ENCODE results near the gene PRPSAP1.

Gene PRPSAP1

DNA sequence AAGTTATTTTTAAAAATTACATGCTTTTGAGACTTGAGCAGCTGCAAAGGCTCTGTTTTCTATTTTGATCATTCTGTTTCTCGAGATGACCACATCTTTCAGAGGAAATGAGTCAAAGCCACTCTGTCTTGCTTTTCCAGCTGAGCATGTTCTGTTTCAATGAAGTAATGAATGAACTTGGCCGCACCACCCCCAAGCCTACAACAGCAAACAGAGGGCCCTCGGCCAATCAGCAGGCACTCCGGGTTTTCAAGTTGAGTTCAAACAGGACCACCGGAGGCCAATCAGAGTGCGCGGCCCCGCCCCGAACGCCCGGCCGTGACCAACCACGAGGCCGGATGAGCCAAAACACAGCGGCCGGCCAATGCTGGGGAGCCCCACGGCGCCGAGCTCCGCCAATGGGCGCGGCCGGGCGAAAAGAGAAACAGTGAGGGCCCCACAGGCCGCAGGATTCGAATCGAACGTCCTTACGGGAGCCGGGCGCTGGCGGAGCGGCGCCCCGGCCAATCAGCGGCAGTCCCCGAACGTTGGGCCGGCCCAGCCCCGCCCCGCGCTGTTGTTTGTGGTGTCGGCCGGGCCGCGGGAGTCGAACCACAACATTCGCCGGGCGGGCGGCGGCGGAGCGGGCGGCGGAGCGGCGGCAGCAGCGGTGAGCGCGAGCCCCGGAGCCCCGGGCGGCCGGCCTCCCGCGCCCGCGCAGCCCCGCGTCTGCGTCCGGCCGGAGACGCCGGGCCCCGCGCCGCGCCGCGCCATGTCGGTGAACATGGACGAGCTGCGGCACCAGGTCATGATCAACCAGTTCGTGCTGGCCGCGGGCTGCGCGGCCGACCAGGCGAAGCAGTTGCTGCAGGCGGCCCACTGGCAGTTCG is 88.7 kb downstream of the PRPSAP1 start, which contains the start of gene UBALD2:
TSS of gene UBALD2 (plus strand) at position 594 of the 869 bp plus-strand sequence. CDS start at position 752, 158 bp downstream.
- peak; percentile 99 for DNase-seq (ENCODE audit: low read depth)

GRCh38 chr17:76264425-76264754 is 89.3 kb downstream of the PRPSAP1 start:
- DNase-seq (ENCODE audit: low read depth): no peak

GRCh38 chr17:76263896-76264295 is 89.8 kb downstream of the PRPSAP1 start:
- no peak for DNase-seq (ENCODE audit: low read depth)

- DNase-seq (ENCODE audit: low read depth): no peak
Measured at GRCh38 chr17:76262732-76263344, 90.9 kb downstream of the PRPSAP1 start.

GRCh38 chr17:76261421-76262215 is 92.1 kb downstream of the PRPSAP1 start:
- no peak for DNase-seq (ENCODE audit: low read depth)

DNA sequence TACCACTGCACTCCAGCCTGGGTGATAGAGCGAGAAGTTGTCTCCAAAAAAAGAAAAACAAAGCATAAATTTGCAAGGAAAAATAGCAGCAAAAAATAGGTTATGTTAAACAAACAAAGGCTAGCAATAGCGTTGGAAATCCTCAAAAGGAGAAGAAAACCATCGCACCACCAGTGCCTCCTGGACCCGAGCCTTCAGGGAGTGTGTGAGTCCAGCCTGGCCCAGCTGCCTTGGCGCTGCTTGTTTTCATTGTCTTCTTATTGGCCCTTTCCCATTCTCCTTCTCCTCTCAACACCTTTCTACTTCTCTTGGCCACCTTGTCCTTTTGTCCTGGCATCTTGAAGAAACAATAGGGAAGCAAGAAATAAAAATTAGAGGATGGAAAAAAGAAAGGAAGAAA is 93.0 kb downstream of the PRPSAP1 start:
- DNase-seq (ENCODE audit: low read depth): no peak

GRCh38 chr17:76260220-76260619 is 93.5 kb downstream of the PRPSAP1 start:
- DNase-seq (ENCODE audit: low read depth): no peak

Measured in fibroblast of the conjunctiva (primary cell).